Activated CD8-positive, alpha-beta memory T cell treated with anti-CD3 and anti-CD28 coated beads for 36 hours (primary cell): Measurements from ENCODE around the gene DENND4C. TPM values are rescaled to one million over a fixed set of nuclear protein-coding genes. Genes with fewer than 3 reads are reported as not detected.
"Not testable (repeated sequence)": the region's sequence is repeated elsewhere in the genome, so short reads cannot be mapped to it uniquely, and the experiment has no call there.

Experiments used
- CTCF ChIA-PET: fragments of 350-600 bp; sonication (Branson Sonifier 250); formaldehyde crosslinking; loops from one replicate; lab custom pipeline; 2021; ENCODE audit warnings: antibody characterized with exemption; lab: Charles Lee
- POLR2A ChIA-PET: fragments of 350-600 bp; sonication (Branson Sonifier 250); formaldehyde crosslinking; loops from one replicate; lab custom pipeline; 2021; ENCODE audit warnings: antibody characterized with exemption; lab: Charles Lee
- total RNA-seq, 2 experiments: library from RNA; stranded (reverse); gene quantifications; one replicate each; pipeline ENCODE4 v1.2.3, GENCODE V29; 2021

DENND4C gene
- total RNA-seq, 2 experiments from 2014 or later = 12.1 to 12.8 TPM

DNA sequence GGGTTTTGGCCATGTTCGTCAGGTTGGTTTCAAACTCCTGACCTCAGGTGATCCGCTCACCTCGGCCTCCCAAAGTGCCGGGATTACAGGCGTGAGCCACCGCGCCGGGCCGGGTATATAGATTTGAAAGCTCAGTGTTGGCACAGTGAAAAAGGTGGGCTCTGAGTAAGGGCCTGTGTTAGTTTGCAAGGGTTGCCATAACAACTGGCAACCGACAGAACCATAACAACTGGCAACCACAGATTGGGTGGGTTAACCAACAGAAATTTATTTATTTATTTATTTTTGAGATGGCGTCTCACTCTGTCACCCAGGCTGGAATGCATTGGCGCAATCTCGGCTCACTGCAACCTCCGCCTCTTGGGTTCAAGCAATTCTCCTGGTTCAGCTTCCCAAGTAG, 154.7 kb downstream of the DENND4C start:
- POLR2A ChIA-PET = not testable (repeated sequence)

DNA sequence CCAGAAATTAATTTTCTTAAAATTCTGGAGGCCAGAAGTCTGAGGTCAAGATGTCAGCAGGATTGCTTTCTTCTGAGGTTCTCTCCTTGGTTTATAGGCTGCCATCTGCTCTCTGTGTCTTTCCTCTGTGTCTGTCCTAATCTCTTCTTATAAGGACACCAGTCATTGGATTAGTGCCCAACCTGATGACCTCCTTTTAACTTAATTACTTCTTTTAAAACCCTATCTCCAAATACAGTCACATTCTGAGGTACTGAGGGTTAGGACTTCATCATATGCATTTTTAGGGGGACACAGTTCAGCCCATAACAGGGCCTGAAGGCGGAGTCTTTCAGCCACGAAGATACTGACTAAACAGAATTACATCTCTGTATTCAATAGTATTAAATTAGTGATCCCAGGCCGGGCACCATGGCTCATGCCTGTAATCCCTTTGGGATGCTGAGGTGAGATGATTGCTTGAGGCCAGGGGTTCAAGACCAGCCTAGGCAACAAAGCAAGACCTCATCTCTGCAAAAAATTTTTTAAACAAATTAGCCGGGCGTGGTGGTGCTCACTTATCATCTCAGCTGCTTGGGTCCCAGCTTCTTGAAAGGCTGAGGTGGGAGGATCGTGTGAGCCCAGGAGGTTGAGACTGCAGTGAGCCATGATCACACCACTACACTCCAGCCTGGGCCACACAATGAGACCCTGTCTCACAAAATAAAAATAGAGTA, 155.5 kb downstream of the DENND4C start:
- CTCF ChIA-PET = no interaction called here

More for the DNA sequence above, 154.7 kb downstream of the DENND4C start:
- CTCF ChIA-PET = not testable (repeated sequence)

GRCh38 chr9:19386502-19387044, 156.1 kb downstream of the DENND4C start:
- ChIA-PET POLR2A (no interaction called here), CTCF (no interaction called here)

More for the DNA sequence above, 155.5 kb downstream of the DENND4C start:
- POLR2A ChIA-PET = no interaction called here

- CTCF ChIA-PET = no interaction called here
- POLR2A ChIA-PET = no interaction called here
Measured at GRCh38 chr9:19387317-19387716, 156.8 kb downstream of the DENND4C start.

- POLR2A ChIA-PET, CTCF ChIA-PET: not testable (repeated sequence)
Measured at GRCh38 chr9:19389539-19389938, 159.0 kb downstream of the DENND4C start.

- ChIA-PET CTCF (interaction anchor here (1.5 kb wide), 1 partner anchor 67 kb away, joined by 3 read pairs; no protein-coding TSS in a partner anchor), POLR2A (interaction anchor here (0.5 kb wide), 1 partner anchor 613 kb away, joined by 3 read pairs; no protein-coding TSS in a partner anchor)
Measured at GRCh38 chr9:19397845-19398244, 167.4 kb downstream of the DENND4C start.

GRCh38 chr9:19403231-19403630, 172.7 kb downstream of the DENND4C start:
- CTCF ChIA-PET, POLR2A ChIA-PET: not testable (repeated sequence)

DNA sequence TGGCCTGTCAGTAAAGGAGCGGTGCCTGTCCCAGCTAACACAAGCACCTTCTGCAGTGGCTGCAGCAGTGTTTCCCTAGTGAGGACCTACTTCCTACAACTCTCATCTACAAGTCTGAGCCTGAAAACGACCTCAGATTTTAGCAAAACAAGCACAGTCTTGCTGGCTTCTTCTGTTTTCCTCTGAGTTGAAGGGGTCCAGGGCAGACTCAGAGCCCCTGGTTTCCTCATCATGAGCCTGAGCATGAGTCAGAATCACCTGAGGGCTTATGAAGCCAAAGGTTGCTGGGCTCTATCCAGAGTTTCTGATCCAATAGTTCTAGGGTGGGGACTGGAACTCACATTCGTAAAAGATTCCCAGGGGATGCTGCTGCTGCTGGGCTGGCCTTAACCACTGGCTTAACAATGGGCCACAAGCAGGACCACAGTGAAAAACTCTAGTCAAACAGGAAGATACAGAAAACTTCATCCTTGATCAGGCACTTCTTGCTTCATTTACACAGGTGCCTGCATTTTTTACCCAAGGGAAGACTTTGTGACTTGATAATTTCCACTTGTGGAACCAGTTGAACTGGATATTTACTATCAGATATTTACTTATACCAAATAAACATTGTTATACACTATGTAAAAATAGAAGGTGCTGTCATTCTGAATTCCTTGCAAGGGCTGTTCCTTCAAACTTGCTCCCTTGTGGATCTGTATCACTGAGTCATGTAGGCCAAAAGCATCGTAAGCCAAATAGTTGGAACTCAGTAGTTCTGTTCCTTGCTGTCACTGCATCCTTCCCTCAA, 174.0 kb downstream of the DENND4C start:
- ChIA-PET POLR2A (interaction anchor here (1.2 kb wide), 1 partner anchor 25 kb away, joined by 7 read pairs; the partner anchor contains the start of gene RPS6), CTCF (no interaction called here)

- POLR2A ChIA-PET = interaction anchor here (1.2 kb wide), 1 partner anchor 26 kb away, joined by 7 read pairs; the partner anchor contains the start of gene RPS6
- CTCF ChIA-PET = interaction anchor here (1.3 kb wide), 1 partner anchor 9 kb away, joined by 3 read pairs; no protein-coding TSS in a partner anchor
Measured at GRCh38 chr9:19405771-19406170, 175.3 kb downstream of the DENND4C start.

GRCh38 chr9:19408316-19408692, 177.8 kb downstream of the DENND4C start:
- ChIA-PET POLR2A (no interaction called here), CTCF (no interaction called here)

DNA sequence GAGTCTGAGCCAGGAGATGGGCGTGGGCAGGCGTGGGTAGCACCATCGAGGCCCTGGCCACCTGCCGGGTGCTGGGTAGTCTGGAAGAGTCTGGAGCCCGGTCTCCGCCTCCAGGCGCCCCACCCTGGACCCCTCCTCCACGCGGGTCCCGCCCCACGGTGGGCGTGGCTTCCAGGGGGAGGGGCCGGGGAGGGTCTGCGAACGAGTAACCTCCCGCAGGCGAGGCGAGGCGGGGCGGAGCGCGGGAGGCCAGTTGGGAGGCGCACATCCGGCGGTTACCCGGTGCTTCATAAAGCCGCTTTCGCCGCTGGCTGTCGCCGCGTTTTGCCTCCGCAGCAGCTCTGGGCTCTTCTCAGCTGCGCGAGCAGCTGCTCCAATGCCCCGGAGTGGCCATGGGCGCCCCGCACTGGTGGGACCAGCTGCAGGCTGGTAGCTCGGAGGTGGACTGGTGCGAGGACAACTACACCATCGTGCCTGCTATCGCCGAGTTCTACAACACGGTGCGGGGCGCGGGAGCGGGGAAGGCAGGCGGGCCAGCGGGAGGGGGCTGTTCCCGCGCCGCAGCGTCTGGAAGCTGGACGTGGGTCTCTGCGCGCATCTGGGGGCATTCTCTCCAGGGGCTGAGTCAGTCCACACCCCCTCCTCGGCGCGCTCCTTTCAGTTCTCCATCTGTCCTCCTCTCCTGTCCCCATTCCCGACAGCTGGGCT, 178.4 kb downstream of the DENND4C start, which contains the start of gene ACER2:
TSS of gene ACER2 (plus strand) at position 317 of the 708 bp plus-strand sequence. CDS start at position 393, 76 bp downstream.
- ChIA-PET POLR2A (no interaction called here), CTCF (no interaction called here)

DNA sequence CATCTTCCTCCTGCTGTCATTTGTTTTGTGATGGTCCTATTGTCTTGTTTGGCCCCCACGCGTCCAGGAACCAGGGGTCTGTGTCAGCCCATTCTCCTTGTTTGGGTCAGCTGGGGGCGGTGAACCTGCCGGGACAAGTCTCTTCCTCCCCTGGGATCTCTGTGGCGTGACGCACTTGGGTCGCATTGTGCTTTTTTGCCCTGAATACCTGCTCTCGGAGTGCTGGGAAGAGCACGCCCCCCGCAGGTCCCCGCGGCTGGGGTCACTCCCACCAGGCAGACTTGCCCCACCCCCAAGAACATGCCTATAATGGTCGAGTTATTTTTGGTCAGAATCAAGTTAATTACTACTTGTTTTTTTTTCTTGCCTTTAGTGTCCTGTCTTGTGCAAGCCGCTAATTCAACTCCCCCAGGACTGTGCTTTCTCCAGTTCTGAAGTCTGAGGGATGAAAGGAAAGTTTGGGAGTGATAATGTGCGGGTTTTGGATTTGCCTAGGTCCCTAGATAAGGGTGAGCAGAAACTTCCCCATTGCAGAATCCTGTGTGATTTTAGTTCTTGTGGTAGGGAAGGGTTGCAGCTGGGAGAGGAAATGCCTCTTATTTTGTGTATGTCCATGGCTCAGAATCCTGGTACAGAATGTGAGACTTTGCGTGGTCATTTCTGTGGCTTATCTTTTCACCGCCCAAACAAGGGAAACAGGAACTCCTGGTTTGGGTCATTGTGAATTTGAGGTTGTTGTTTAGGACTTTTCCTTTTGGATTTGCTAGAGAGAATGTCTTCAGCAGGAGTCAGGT, 179.1 kb downstream of the DENND4C start:
- POLR2A ChIA-PET = no interaction called here
- CTCF ChIA-PET = no interaction called here

DNA sequence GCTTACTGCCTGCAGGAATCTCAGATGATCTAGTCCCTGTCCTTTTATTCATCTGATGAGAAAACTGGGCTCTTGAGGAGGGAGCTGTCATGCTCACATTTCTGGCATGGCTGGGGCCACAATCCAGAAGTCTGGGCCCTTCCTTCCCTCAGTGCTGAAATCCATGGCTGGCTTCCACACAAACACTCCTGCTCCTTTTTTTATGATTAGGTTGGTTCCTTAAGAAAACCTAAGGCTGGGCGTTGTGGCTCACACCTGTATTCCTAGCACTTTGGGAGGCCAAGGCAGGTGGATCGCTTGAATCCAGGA, 179.7 kb downstream of the DENND4C start:
- CTCF ChIA-PET = no interaction called here
- POLR2A ChIA-PET = no interaction called here

- POLR2A ChIA-PET = interaction anchor here (0.8 kb wide), 1 partner anchor 31 kb away, joined by 3 read pairs; the partner anchor contains the start of gene RPS6
- CTCF ChIA-PET = no interaction called here
Measured at GRCh38 chr9:19410594-19410993, 180.1 kb downstream of the DENND4C start.

GRCh38 chr9:19411316-19411715, 180.8 kb downstream of the DENND4C start:
- POLR2A ChIA-PET = interaction anchor here (0.8 kb wide), 1 partner anchor 32 kb away, joined by 3 read pairs; the partner anchor contains the start of gene RPS6
- CTCF ChIA-PET = interaction anchor here (1.8 kb wide), 1 partner anchor 54 kb away, joined by 4 read pairs; no protein-coding TSS in a partner anchor

- CTCF ChIA-PET, POLR2A ChIA-PET: not testable (repeated sequence)
Measured at GRCh38 chr9:19413456-19413855, 183.0 kb downstream of the DENND4C start.

- CTCF ChIA-PET = no interaction called here
- POLR2A ChIA-PET = no interaction called here
Measured at GRCh38 chr9:19416143-19416542, 185.7 kb downstream of the DENND4C start.

GRCh38 chr9:19420877-19421276, 190.4 kb downstream of the DENND4C start:
- CTCF ChIA-PET = no interaction called here
- POLR2A ChIA-PET = no interaction called here
